H54 (cell line): ENCODE measurements around the gene MAD1L1.

Experiments used
- DNase-seq: peaks from one replicate; pipeline ENCODE4 v3.0.0; 2011; ENCODE audit warnings: low spot score, mixed read lengths; ENCODE audit not compliant: insufficient read length
- FAIRE-seq: peaks from 3 replicates; lab custom pipeline; 2011; peaks lifted over from hg19 to GRCh38; lab: Jason Lieb, UNC
- POLR2A ChIP-seq: IDR thresholded peaks from 2 replicates; pipeline ENCODE4 v1.6.1; 2011; ENCODE audit warnings: low read depth, mild to moderate bottlenecking, low read length

MAD1L1 gene

DNA sequence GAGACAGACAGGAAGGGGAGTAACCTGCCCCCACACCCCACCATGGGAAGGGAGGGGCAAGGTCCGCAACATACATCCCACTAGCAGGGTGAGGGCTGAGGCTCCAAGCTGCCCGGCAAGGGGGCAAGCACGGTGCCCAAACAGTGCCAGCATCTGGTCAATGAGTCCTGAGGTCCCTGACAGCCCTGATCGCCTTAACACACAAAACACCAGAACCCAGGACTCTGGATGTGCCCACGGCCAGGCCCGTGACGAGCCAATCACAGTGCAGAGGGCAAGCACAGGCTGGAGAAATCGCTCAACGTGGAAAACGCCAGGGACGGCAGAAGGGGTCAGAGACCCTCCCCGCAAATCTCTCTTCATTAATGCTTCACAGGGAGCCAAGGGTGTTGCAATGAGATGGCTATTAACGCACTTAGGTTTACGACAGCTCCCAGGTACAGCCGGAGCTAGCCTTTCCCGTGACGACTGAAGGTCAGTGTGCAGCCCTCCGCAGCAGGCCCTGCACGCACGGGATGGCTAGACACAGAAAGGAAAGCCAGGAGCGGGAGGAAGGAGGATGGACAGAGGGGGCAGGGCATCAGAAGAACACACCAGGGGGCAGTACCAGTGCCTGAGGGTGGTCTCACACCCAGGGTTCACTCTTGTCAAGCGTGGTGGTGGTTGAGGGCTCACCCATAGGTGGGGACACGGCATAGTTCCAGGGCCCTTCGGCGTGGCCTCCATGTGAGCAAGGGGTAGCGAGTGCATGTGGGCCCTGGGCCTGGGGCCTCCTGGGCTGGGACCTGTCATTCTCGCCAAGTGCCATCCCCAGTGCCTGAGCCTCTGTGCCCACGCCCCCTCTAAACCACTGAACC is 220.5 kb downstream of the MAD1L1 start:
- FAIRE-seq (no peak), DNase-seq (no peak)
- no peak for TF ChIP-seq POLR2A

DNA sequence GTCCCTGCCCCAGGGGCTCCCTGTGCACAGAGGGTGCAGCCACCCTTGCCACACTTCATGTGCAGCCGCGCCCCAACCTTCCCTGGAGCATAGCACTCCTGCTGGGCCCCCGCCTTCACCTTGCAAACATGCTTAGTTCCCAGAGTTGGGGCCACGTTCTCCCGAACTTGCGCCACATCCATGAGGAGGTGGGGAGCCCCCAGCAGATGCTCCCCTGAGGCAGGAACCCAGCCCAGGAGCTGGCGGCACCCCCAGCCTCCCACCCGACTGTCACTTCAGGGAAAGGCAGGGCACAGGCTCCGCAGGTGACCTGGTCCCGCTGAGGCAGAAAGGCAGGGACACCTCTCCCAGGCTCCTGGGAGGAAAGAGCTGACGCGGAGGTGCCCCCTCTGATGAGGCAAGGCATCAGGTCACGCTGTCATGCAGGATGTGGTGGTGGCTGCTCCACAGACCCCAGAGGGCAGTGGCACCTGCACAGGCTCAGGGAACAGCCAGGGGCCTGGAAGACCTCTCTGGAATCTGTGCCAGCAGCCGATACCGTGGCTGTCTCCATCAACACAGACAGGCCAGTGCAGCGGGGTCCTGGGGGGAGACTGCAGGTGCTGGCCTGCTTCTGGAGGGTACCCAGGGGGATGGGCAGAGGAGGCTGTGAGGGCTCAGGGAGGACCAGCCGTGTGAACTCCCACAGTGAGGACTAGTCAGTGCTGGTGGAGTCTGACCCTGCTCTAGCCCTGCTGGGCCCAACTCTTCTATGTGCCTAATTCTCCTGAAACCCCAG is 221.3 kb downstream of the MAD1L1 start:
- FAIRE-seq: no peak
- DNase-seq: no peak
- no peak for TF ChIP-seq POLR2A

DNA sequence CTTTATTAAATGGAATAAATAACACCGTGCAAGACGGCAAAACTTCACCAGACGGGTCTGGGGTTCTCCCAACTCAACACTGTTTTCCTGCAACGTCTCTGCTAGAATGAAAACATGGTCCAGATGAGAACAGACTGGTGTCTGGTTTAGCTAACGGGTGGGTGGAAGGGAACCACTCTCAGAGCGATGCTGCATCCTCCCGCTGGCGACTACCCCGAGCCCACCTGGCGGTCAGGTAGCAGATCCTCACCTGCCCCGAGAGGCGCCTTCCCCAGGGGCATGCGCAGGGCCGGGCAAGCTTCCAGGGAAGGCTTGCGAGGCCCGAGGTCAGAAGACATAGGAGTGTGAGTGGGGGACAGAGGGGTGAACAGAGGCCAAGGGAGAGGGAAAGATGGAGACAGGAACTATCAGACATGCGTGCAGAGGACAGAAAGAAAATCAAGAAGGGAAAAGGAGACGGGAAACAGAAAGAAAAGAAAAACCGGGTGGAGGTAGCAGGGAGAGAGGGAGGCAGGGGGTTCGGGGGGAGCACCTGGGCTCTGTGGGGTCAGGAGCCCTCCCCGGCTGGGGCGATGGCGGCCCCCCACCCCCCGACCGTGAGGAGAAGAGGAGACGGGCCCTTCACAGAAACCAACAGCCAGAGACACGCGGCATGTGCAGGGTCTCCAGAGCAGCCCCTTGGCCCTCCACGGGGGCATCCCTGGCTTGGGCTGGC is 222.0 kb downstream of the MAD1L1 start:
- DNase-seq: no peak
- no peak for FAIRE-seq
- no peak for TF ChIP-seq POLR2A

DNA sequence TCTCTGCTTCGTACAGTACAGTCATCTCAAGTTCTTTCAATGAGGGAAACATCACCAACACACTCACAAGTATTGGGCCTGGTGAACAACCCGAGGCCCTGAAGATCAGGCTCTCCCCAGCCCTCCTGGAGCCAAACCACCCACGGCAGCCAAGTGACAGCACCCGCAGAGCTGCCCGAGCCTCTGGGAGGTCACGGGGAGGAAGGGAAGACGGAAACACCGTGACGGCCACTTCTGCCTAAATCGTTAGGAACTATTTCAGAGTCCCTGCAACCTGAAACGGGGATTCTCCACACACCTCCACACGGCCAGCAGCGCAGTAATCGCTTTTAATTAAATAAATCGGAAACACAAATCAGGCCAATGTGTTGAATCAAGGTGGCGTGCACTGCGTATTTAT is 222.6 kb downstream of the MAD1L1 start:
- TF ChIP-seq POLR2A: no peak
- DNase-seq (no peak), FAIRE-seq (no peak)

DNA sequence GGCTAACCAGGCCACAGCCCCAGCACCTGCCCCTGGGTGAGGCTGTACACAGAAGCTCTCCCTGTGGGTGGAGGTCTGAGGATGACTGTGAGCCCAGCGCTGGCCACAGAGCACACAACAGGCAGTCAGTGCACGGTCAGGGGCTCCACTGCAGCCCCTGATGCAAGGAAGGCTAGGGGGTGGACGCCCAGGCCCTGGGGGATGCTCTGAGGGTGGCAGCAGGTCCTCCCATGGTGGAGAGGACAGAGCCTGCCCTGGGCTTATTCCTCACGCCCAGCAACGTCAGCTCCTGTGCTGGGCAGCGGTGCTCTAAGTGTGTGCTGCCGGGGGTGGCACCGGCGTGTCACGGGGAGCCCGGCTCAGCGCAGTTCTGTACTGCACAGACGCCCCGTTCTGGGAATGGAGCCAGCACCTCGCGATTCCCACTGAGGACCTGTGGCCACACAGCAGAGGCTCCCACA is 223.2 kb downstream of the MAD1L1 start:
- DNase-seq: no peak
- TF ChIP-seq POLR2A: no peak
- no peak for FAIRE-seq

DNA sequence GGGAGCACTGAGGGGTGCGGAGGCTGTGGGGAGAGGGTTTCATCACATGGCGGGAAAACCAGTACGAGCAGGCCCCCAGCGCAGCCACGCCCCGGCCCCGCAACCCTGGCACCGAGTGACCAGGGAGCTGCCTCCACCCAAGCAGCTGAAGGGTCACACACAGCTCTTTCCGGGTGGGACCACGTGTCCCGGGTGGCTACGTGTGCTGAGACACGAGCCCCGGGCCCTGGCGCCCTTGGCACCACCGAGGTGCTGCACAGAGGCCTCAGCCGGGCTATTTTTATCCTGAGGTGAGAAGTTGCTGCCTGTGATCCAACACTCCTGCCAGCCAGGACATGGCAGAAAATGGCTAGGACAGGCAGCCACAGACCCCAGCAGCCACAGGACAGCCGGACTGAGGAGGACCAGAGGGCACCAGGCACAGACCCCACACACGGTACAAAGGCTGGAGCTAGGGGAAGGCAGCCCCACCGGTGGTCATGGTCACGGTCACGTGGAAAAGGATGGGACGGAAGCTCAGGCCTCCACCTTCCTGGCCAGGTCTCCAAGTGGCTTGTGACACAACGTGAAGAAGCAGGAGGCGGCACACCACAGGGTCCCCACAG is 223.7 kb downstream of the MAD1L1 start:
- TF ChIP-seq POLR2A: no peak
- no peak for FAIRE-seq

DNA sequence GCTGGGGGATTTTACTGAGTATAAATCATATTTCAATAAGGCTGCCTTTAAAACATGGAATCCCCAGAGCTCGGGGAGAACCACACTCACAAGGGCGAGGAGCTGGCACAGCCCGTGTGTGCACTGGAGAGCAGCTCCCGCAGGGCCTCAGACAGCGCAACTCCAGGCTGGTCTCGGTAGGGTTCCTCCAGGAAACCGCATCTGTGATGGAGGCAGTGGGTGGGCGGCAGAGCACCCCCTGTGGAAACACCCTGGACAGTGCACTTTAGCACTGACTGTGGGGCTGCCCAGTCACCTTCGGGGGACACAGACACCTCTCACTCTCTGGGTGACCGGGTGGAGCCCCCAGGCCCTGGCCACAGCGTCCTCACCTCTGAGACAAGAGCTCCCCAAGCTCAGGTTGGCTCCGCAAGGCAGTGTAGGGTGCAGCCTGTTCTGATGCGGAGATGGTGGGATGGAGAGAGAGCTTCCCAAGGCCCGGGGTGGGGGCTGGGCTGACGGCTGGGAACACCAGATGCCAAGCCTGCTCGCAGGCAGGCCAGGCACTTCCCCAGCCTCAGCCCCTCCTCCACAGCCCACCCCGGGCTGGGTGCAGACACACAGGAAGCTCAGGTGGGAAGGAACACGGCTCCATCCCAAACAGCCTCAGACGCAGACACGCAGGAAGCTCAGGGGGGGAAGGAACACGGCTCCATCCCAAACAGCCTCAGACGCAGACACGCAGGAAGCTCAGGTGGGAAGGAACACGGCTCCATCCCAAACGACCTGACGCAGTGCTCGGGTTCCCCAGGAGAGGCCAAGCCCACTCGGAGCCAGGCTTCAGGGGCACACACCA is 224.4 kb downstream of the MAD1L1 start:
- no peak for TF ChIP-seq POLR2A
- no peak for FAIRE-seq
- DNase-seq: no peak

More for the DNA sequence above, 223.7 kb downstream of the MAD1L1 start:
- no peak for DNase-seq

DNA sequence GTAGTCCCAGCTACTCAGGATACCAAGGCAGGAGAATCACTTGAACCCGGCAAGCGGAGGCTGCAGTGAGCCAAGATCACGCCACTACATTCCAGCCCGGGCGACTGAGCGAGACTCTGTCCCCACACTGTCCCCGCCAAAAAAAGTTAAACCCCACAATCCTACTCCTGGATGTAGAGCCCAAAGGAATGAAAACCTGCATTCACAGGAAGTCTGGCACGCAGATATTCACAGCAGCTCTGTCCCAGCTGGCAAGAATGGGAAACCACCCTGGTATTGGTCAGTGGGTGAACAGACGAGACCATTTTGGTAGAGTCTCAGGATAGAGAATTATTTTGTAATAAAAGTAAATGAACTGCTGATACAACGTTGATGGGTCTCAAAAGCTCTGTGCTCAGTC is 225.2 kb downstream of the MAD1L1 start:
- no peak for TF ChIP-seq POLR2A
- FAIRE-seq: no peak
- DNase-seq: no peak

DNA sequence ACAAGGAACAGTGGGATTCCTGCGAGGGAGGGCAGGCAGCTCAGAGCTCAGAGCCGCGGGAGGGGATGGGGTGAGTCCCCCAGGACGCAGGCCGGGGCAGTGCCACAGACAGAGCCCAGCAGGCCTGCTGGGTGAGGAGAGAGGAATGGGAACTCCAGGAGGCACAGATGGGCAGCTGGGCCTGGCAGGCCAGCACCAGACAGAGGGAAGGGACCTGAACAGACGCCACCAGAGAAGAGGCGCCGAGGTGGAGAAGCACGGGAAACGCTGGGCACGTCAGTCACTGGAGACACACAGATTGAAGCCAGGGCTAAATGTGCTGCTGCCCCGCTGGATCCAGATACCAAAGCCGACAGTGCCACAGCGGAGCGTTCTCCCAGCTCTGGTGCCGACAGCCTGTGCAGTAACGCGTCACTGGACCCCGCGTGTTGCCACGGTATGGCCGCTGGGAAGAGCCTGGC is 225.8 kb downstream of the MAD1L1 start:
- FAIRE-seq: no peak
- DNase-seq: no peak
- no peak for TF ChIP-seq POLR2A

DNA sequence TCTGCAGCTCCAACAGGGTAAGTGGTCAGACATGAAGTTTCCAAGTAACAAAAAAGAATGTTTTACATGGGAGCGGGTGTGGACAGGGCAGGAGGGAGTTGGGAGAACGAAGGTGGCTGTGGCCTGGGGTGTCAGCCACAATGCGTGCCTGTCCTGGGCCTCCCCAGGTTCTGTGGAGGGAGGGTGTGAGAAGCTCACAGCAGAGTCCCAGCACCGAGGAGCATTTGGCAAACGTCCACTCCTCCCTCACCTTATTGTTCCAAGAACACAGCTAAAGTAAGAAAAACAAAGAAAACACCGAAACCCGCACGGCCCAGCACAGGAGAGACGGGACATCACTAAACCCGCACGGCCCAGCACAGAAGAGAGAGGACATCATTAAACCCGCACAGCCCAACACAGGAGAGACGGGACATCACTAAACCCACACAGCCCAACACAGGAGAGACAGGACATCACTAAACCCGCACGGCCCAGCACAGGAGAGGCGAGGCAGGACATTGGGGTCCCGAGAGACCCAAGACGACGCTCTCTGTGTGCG is 226.4 kb downstream of the MAD1L1 start:
- DNase-seq (no peak), FAIRE-seq (no peak)
- TF ChIP-seq POLR2A: no peak

DNA sequence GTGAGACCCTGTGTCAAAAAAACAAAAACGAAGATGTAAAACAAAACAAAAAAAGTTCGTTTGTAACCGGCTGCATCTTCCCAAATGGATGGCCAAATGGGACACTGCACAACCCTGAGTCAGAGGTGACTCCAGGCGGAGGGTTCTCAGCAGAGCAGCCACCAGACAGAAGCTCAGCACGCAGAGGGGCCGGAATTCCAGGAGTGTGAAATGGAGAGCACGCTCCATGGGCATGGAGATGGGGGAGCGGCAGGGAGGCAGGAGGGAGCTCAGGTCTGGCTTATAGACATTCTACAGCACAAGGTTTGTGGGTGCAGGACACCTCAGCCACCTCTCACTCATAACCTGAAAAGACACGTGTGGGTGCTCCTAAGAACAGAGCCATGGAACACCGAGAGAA is 227.0 kb downstream of the MAD1L1 start:
- DNase-seq (no peak), FAIRE-seq (no peak)
- no peak for TF ChIP-seq POLR2A
